D721Med (cell line): ENCODE data around the gene BTRC.
A peak's percentile ranks its signal among the peaks of the same experiment; 100 is the strongest.
"Not testable (repeated sequence)": the region's sequence is repeated elsewhere in the genome, so short reads cannot be mapped to it uniquely, and the experiment has no call there.

Experiments
- DNase-seq: peaks from one replicate; pipeline ENCODE4 v3.0.0; 2011; ENCODE audit warnings: low spot score; ENCODE audit not compliant: insufficient read length
- FAIRE-seq: peaks from 2 replicates; lab custom pipeline; 2011; peaks lifted over from hg19 to GRCh38; lab: Jason Lieb, UNC
- CTCF ChIP-seq: IDR thresholded peaks from 2 replicates; pipeline ENCODE4 v1.5.1; 2012; ENCODE audit warnings: mild to moderate bottlenecking, control low read depth; ENCODE audit not compliant: insufficient read depth; ENCODE audit errors: missing control alignments

The BTRC gene

GRCh38 chr10:101380353-101381017, 26.5 kb downstream of the BTRC start:
- DNase-seq: no peak
- no peak for FAIRE-seq
- no peak for TF ChIP-seq CTCF

- no peak for TF ChIP-seq CTCF
- FAIRE-seq: peak; percentile 97
- DNase-seq: no peak
Observed at GRCh38 chr10:101385866-101386658, 32.1 kb downstream of the BTRC start.

- TF ChIP-seq CTCF: no peak
- FAIRE-seq (peak; percentile 35), DNase-seq (no peak)
Observed at GRCh38 chr10:101386659-101387259, 32.8 kb downstream of the BTRC start.

GRCh38 chr10:101388676-101389276, 34.8 kb downstream of the BTRC start:
- no peak for TF ChIP-seq CTCF
- FAIRE-seq: peak; percentile 51

GRCh38 chr10:101389532-101389931, 35.6 kb downstream of the BTRC start:
- not testable (repeated sequence) for FAIRE-seq, DNase-seq

More at GRCh38 chr10:101388676-101389276, 34.8 kb downstream of the BTRC start:
- no peak for DNase-seq

- DNase-seq: no peak
- FAIRE-seq: no peak
- no peak for TF ChIP-seq CTCF
Observed at GRCh38 chr10:101389986-101390531, 36.1 kb downstream of the BTRC start.

- no peak for FAIRE-seq
- TF ChIP-seq CTCF: no peak
- DNase-seq: no peak
Observed at GRCh38 chr10:101393378-101393777, 39.4 kb downstream of the BTRC start.
